GM18520 (cell line): ENCODE measurements around the gene SMIM44.
"Not testable (repeated sequence)": the region's sequence is repeated elsewhere in the genome, so short reads cannot be mapped to it uniquely, and the experiment has no call there.

Experiments used
- ATAC-seq: cut with Tn5 transposase; IDR thresholded peaks from one replicate; pipeline ENCODE4 v1.9.1; 2021; ENCODE audit not compliant: unreplicated experiment

The SMIM44 gene

DNA sequence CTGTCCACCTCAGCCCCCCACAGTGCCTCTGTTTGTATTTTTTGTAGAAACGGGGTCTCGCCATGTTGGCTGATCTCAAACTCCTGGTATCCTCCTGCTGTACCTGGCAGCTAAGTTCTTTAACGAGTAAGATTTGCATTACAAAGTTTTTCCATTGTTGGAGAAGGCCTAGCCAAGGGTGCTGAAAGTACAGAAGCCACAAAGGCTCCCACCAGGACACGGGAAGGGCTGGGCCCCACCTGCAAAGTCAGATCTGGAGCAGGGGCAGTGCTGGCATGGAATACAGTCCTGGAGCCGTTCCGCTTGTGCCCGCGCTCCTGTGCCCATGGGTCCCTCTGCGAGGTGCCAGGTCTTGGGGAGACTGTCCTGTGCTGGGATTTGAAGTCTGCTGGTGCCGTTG, 35.0 kb upstream of the SMIM44 start:
- ATAC-seq, result no peak

DNA sequence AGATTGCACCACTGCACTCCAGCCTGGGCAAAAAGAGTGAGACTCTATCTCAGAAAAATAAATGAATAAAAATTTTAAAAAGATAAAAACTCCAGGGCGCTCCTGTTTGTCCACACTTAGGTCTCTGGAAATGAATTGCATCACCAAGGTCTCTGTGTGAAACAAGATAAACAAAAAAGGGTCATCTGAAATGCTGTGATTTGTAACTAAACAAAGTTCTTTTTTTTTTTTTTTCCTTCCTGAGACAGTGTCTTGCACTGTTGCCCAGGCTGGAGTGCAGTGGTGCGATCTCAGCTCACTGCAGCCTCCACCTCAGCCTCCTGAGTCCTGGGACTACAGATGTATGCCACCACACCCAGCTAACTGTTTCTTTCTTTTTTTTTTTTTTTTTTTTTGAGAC, 34.4 kb upstream of the SMIM44 start:
- ATAC-seq, result no peak

DNA sequence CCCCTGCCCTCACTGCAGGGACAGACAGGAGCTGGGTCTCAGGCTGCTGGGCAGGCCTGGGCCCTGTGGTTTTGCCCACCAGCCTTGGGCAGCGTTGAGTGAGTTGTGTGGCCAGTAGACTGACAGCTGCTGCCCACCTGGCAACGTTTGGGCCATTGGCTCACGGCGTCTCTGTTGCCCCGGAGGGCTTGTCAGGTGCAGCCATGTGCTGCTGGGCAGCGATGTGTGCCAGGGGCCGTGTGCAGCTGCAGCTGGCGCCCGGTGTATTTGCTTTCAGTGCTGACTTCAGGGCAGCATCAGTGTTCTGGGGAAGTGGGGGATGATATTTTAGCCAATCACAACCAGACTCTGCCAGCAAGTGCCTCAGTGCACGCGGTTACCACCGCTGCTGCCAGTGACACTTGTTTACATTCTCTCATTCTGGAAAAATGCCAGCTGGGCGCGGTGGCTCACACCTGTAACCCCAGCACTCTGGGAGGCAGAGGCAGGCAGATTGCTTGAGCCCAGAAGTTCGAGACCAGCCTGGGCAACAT, 33.5 kb upstream of the SMIM44 start:
- no peak for ATAC-seq

DNA sequence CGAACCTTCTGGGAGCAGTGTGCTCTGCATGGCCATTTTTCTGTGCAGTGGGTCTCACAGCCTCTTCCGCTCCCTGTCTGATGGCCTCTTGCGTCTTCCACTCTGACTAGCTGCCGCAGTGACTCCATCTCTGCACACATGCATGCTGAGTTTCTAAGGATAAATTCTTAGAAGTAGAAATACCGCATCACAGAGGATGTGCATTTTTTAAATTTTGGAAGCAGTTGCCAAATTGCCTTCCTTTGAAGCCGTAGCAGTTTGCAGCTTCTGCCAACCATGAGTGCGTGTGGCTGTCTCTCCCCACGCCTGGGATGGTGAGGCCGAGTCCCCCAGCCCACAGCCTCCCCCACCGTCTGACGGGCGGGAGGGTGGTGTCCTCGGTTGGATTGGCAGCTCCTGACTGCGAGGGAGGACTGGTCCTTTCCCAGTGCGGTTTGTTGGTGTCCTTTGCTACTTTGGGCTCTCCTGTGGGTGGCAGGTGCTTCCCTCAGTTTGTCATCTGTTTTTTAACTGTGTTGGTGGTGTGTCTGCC, 32.7 kb upstream of the SMIM44 start:
- ATAC-seq, result no peak

DNA sequence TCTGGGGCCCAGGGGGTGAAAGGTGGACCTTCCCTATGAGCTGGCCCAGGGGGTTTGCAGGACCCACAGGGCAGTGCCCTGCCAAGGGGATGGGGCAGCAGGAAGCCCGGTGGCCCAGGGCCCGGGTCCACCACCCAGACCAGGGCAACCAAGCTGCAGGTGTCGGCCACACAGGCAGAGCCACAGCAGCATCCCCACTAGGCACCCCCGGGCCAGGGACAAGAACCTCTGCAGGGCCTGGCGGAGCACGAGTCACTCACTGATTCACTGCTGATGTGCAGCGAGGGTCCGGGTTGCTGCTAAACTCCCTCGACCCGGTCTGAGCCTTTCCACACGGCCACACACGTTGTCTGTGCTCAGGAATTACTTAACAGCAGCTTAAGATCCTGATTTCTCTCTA, 31.7 kb upstream of the SMIM44 start:
- ATAC-seq, result no peak

DNA sequence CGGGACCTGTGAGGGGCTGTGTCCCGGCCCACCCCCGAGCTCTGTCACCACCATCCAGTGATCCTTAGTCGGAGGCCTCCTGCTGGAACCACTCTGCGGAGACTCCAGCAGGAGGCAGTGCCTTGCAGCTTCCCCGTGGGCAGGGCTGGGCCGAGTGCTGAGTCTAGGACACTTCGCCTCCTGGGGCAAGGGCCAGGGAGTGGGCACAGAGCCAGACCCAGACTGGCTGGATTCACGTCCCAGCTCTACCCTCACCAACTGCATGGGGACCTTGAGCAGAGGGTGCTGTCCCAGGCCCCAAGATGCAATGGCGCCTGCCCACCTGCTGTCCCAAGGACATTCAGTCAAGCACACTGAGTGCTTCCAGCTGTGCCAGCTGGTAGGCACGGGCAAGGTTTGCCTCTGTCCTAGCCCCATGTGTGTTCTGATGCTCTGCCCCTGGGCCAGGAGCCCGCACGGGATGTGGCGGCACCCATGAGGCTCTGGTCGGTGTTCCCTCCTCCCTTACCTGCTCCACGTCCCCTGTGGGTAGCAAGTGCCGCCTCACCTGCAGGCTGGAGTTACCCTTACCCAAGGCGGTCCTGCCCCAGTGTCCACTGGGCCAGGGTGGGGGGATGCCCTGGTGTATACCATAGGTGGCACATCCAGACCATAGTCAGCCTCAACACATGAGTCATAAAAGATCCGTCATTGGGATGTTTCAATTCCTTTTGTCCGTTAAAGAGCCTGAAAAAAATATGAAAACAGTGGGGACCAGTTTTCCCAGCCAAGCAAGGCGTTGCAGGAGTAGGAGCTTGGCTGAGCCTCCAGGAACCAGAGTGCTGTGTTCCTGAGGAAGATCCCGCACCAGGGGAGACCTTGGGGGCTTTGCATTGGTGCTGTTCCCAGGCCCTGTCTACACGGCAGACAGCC, 30.2 kb upstream of the SMIM44 start:
- no peak for ATAC-seq

DNA sequence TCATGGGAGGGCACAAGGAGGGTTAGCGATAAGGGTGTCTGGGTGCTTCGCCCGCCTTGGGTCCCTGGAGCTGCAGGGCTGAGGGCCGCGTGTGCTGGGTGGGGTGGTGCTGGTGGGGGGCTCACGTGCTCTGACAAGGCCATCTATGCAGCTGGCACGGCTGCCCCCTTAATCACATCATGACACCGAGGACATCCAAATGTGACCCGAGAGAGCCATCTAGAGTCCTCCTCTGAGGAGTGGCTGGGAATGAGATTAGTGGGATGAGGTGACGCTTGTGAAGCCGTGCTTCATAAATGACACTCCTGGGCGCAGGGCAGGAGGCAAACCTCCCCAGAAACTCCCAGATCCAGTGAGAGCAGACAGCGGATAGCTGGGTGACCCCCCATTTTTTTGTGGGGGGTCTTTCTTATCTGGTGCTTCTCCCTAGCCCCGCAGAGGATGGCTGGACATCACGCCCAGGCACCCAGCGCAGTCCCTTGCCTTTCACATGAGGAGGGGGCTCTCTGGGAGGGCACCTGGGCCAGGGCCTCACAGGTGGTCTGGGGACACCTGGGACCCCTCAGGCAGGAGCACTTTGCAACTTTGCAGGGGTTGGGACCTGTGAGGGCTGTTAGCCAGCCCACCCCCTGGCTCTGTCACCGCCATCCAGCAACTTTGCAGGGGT, 29.5 kb upstream of the SMIM44 start:
- ATAC-seq, result no peak

DNA sequence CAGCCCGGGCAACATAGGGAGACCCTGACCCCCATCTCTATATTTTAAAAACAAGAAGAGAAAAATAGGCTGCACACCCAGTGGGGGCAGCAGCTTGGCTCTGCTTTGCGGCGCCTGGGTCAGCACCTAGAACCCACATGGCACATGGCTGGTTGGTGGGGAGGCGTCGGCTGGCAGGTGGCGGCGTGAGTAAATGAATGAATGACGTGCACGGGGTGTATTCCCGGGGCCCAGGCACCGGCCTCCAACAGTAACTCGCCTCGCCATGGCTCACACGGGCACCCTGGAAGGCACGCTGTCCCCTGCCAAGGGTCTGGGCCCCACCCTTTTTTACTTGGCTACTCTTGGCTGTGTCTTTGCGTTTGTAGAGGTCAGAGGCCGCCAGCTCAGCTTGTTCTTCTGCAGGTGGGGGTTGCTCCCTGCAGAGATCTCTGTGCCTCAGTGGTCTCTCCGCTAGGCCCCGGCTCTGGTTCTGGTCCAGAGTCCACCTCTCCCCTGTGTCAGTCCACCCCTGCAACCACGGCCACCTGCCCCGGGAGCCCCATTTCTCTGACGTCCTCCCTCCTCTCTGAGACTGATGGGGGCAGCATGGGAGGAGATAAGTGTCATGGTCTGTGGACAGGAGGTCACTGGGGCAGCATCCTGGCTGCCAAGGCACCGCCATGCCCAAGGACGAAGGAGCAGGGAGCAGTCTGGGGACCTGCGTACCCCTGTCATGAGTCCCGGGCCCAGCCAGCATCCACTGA, 28.4 kb upstream of the SMIM44 start:
- ATAC-seq, result no peak

DNA sequence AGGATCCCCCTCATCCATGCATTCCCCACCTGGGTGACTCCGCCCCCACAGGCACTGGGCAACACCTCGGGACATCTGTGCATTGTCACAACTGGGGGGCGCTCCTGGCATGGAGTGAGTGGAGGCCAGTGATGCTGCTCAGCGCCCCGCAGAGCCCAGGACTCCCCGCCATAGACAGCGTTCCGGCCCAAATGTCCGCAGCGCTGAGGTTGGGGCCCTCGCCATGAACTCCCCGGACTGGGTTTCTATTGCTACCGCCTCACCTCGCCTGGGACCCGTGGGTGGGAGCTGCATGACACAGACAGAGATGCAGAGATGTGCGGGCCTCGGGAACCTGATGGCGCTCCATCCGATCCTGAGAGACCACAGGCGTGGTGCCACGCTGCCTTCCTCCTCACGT, 27.5 kb upstream of the SMIM44 start:
- ATAC-seq, result no peak

DNA sequence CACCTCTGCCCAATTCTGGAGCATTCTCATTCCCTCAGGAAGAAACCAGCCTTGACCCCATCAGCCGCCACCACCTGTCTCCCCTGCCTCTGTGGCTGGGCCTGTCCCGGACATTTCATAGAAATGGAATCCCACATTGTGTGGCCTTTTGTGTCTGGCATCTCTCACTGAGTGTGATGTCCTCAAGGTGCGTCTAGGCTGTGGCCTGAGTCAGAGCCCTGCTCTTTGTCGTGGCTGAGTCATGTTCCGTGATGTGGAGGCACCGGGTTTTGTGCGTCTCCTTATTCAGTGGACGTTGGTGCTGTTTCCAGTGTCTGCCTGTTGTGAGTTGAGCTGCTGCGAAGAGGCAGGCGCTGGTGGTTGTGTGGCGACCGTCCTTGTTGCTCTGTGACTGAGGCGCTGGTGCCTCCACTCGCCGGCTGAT, 26.3 kb upstream of the SMIM44 start:
- ATAC-seq, result no peak

DNA sequence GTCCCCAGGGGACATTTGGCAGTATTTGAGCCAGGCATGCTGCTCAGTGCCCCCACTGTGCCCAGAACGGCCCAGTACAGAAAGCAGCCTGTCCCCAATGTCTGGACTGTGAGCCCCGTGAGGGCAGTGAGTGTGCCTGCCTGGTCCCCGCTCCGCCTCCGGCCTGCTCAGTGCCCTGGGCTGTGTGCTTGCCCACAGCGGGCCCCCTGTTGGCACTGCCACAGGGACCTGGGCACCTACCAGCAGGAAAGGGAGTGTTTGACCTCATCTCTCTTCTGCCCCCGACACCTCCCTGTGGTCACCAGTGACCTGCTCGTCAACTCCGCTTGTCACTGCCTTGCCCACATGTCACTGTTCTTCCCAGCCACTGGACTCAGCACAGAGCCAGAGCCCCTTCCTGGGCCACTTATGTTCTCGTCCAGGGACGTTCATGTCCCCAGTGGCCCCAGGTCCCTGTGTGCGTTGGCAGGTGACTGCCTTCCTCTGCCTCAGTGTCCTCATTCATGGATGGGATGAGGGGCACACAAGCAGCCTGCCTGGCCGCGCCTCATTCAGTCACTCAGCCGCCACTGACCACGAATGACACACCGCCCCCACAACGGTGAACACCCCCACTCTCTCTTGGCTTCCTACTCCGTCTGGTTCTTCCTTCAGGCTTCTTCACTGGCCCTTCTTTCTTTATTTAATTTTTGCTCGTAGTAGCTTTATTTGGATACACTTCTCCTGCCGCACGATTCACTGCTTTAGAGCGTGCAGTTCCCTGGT, 25.7 kb upstream of the SMIM44 start:
- no peak for ATAC-seq

DNA sequence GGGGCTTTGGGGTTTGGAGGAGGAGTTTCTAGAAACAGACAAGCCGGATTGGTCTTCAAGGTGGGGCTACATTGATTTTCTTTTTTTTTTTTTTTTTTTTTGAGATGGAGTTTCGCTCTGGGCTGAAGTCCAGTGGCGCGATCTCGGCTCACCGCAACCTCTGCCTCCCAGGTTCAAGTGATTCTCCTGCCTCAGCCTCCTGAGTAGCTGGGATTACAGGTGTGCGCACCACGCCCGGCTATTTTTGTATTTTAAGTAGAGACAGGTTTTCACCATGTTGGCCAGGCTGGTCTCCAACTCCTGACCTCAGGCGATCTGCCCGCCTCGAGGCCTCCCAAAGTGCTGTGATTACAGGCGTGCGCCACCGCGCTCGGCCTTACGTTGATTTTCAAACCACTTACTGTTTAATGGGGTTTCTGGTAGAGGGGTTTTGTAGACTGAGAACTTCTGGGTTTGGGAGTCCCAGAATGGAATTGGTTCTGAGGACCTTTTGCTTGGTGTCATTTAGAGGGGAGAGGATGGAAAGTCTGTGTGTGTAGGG, 24.9 kb upstream of the SMIM44 start:
- ATAC-seq, result not testable (repeated sequence)

DNA sequence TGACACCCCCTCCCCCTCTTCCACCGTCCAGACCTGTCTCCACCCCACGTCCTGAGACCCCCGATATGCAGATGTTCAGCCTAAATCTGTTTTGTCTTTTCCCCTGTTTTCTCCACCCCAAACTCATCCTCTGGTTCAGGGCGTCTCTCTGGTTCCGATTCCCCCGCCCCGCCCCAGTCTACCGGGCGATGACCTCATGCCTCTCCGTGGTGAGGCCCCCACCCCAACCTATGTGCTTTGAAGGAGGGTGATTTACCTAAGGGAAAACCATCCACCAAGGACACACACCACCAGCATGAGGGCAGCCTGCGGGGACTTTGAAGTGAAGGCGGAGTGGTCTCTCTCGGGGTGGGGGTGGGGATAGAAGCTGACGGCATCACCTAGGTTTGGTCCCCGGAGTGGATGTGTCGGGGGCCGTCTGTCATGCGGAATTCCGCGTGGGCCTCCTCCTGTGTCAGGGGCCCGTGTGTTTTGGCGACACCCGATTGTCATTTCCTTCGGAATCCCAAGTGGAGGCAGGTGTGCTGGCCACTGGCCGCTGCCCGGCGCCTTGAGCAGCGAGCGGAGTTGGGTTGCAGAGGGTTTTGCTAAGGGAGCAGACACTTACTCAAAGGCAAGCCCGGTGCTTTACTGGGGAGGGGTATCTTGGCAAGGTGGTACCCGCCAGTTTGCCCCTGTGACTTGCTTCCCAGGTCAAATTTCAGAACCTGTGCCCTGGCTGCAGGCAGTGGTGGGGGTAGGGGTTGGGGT, 24.3 kb upstream of the SMIM44 start:
- ATAC-seq, result no peak

DNA sequence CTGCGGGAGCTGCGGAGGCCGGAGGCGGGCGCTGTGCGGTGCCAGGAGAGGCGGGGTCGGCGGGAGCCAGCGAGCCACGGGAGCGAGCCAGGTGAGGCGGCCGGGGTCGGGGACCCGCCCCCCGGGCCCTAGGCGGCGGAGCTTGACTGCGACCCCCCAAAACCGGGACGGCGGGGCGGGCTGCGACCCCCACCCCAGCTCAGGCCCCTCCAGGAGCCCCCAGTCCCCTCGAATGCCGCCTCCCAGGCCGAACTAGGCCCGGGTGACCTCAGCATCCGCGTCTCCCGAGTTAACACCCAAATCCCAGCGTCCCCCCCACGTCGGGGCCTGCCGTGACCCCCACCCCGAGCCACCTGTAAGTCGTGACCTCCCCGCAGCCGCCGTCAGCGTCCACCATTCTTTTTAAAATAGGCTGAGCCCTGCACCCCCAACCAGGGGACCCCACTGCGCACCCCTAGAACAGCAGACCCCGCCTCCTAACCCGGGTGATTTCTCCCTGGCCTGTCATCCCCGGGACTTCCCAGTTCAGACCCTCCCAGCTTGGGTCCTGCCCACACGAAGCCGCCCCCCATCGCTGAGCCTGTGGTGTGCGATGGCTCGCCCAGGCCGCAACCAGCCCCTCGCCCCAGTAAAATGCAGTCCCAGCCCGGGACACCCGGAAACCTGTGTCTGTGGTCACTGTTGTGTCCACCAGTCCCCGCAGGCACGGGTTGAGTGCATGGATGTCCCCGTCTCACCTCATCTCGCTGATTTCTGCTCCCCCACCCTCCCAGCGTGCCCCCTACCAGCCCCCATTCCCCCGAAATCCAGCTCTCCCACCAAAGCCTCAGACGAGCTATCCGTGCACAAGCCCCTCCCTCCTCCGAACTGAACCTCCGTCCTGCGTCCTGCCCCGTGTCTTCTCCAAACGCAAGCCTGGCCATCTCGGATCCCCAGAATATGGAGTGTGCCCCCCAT, 23.4 kb upstream of the SMIM44 start:
- ATAC-seq, result no peak

DNA sequence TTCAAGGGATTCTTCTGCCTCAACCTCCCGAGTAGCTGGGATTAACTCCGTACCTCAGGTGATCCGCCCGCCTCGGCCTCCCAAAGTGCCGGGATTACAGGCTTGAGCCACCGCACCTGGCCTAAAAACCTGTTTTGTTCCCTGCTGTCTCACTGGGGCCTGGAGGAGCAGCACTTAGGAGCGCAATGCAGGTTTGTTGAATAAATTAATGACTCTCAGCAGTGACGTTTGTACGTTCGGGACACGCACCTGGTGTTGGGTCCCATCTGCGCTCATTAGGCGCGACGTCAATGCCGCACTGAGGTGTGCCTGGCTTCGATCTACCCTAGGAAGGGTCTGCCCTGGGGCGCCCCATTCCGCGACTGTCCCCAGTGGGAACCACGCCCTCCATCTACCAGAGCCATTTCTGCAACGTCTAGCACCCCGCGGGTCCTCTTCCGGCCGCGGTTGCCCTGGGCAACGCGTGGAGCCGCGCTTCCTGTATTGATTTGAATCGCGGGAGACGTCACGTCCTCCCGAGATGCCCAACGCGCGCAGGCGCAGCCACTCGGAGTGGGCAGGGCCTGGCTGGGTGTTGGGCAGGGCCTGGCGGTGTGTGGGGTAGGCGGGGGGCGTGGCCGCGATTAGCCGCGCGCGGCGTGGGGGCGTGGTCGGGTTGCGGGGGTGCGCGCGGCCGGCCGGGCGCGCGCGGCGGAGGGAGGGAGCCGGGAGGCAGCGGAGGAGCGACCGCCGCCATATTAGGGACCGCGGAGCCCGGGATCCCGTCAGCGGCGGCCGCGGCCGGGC, 22.6 kb upstream of the SMIM44 start, which contains the start of gene FZR1:
Gene FZR1 (plus strand): TSS at position 714 of the 786 bp plus-strand sequence. CDS start 16,679 bp downstream, outside the sequence.
- ATAC-seq, result peak; percentile 87

DNA sequence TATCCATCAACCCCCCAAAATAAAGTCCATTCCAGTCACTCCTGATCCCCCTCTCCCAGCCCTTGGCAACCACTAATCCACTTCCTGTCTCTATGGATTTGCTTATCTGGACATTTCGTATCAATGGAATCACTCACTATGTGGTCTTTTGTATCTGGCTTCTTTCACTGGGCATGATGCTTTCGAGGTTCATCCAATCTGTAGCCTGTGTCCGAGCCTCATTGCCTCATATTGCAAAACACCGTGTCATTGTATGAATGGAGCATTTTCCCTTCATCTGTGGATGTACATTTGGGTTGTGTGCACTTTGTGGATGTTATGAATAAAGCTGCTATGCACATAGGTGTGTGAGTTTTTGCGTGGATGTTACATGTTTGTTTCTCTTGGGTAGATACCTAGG, 21.5 kb upstream of the SMIM44 start:
- ATAC-seq, result no peak

DNA sequence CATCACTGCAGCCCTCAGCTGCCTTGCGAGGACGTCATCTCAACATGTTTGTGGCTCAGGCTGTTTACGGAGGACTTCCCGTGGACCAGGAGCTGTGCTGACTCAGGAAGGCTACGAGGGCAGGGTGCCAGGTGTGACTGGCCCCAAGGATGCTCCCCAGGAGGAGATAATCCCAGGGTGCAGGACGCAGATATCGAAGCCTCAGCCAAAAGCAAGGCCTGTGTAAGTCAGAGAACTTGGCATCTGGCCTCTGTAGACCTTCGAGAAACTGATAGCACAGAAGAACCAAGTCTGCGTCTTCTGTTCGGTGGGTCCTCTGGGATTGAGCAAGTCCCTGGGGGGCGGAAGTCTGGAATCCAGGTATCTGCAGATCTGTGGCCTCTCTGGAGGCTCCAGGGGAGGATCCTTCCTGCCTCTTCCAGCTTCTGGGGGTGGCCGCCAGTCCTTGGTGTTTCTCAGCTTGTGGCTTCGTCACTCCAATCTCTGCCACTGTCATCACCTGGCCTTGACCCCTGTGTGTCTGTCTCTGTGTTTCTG, 19.9 kb upstream of the SMIM44 start:
- no peak for ATAC-seq
